NCI-H2107 treated with DMSO at 0.1 percent for 48 hours (cell line): ENCODE measurements around the gene NSD2.

Experiments
- DNase-seq: peaks from one replicate; lab custom pipeline; 2025; ENCODE audit not compliant: unreplicated experiment; lab: John Stamatoyannopoulos, UW

Gene NSD2

DNA sequence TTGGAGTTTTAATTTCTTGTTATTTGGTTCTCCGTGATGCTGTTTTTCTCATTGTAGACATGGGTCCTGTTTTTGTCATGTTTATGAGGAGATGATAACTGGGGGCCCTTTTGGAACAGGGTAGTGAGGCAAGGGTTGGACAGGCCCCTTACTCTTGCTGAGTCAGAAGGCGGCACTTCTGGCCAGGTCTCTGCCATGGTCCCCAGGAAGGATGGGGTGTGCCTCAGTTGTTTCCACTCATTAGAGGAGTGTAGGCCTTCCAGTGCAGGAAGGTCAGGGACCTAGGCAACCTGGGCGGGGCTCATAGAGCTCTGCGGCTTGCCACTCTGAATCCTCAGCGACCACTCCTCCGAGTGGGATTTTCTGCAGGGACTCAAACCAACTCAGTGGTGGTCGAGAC is 69.4 kb downstream of the NSD2 start:
- no peak for DNase-seq

DNA sequence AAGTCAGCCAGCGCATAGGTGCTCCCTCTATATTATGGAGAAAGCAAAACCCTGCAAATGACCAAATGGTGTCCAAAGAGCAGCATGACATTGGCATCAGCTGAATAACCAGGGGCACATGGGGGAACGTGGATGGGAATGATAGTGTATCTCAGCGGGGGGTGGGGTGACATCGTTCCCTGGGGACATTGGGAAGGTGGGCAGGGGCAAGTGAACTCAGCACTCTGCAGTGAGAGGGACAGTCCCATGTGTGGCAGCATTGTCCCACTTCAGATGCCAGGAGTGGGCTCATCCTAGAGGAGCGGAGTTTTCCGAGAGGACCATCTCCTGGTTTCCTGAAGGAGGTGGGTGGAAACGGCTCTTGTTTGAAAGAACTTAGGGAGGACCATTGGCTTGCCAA is 72.7 kb downstream of the NSD2 start:
- DNase-seq = no peak

DNA sequence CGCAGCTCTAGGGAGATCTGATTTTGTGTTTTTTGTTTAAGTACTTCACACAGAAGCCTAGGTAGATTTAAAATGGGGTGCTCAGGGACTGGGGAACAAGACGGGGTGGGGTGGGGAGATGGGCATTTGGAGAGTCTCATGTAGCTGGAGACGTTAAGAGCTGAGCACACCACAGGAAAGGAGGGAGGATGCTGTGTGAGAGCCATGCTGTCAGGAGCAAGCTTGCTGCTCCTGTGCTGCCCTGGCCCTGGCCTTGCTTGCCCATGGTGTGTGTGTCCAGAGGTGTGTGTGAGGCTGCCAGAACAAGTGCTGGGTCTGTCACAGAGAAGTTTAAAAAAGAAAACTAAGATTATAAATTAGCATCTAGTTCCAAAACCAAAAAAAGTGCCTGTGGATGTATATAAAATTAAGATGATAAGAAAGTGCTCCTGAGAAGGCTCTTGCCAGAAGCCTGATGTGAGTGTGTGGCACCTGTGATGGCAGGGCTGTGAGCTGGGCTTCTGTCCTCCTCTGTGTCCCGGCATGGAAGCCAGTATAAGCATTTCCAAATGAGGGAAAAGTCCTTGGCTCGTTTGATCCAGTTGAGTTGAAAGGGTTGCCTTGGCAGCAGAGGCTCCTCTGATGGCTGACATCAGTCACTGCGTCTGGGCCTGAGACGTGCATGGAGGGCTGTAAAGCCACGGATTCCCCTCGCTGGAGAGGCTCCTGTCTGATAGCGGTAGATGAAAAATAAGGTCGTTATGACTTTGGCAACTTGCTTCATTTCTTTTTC is 74.1 kb downstream of the NSD2 start:
- DNase-seq = no peak

DNA sequence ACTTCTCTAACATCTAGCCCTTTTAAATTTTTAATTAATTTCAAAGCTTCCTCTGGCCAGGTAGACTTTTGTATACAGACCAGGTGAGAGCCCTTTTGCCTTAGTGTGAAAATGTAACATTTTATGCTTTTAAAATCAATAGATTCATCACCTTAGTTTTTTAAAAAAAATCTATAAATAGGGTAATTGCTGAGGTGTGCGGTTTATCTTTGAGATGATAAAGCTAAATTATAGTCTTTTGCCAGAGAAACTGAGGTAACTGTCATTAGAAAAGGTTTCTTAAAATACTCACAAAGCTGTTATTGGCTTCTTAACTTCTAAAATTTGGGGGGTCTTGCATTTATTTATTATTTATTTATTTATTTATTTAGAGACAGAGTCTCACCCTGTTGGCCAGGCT is 74.7 kb downstream of the NSD2 start:
- DNase-seq = no peak

DNA sequence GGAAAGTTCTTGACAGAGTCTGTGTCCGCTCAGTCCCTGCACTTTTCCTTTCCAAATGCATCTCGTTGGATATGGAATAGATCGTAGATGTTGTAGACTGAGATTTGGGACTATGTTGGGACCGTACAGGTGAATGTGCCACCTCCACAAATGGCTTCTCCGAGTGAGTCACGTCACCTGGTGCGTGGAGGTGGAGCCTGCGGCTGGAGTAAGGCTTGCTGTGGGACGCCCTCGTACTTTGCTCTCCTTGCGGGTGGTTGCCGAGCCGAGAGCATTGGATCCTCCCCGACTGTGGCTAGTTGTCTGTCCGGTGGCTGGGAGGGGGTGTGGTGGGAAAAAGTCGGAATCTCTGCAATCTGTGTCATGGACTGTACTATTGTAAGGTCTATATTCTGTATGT is 77.0 kb downstream of the NSD2 start:
- no peak for DNase-seq

DNA sequence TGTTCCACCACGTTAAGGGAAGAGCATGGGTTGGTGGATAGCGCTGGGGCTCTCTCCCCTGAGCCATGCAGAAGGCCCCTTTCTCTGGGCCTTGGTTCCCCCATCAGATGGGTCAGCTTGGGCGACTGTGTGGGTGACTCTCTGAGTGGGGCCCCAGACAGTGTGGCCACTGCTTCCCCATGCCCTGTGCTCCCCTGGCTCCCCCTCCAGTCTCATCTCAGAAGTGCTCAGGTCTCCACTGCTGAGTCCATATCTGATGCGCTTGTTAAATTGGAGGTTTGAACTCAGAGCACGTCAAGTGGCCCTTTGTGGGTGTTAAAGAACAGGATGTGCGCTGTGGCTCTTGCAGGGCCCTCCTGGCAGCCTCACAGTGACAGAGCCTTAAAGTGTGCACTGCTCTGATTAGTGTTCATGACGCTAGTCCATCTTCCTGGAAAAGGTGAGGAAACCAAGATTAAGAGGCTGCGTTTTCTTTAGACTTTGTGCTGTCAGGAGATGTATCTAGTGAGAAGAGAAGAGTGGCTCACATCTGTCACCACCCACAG is 77.8 kb downstream of the NSD2 start:
- no peak for DNase-seq

DNA sequence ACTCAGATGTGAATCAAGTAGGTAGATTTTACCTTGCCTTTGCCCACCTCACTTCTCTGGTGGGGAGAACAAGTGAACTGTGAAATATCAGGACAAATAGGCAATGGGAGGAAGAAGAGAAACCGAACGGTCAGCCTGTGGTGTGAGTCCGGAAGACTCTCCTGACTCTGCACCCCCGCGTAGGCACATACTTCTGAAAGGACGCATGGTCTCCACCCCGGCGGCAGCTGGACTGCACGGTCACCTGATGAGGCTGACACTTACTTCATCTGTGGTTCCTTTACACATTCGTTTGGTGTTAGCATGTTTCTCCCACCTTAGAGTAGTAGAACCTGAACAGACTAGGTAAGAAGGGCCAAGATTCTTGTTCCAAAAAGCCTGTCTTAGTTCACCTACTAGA is 79.2 kb downstream of the NSD2 start:
- DNase-seq = no peak

DNA sequence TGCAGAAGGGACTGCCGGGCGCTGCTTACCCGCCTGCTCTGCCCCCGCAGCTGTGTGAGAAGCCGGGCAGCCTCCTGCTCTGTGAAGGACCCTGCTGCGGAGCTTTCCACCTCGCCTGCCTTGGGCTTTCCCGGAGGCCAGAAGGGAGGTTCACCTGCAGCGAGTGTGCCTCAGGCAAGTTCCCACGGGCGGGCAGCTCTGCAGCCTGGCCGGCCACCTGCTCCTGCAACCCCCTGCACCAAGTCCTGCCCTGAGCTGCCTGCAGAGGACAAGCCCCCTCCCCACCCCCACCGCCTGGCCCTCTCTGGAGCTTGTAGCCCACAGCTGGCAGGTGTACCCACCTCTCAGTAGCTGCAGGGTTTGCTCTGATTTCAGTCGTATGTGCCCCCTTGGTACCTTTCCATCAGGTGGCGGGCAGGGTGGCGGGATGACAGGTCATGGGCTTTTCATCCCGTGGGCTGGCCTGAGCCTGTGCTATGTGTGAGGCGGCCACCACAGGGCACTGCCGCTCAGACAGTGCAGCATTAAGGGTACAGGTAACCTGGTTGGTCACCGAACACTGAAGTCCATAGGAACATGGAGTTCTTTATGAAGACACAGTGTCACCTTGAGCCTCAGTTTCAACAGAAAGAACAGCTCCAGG is 81.0 kb downstream of the NSD2 start:
- no peak for DNase-seq

DNA sequence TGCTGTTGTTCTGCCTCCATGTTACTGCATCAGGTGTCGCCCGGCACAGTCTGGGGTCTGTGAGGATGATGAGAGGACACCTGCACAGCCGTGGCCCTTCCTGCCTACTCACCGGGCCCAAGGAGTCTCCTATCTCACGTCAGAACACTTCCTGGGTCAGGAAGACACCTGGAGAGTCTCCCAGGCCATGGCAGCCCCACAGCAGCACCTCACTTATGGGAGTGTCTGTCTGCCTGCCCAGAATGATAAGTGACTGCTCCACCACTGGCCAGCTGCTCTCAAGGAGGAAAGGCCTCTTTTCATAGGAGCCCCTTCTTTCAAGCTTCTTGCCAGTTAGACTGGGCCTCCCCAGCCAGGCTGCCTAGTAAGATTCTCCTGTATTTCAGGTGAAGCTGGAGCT is 81.5 kb downstream of the NSD2 start:
- DNase-seq = no peak

DNA sequence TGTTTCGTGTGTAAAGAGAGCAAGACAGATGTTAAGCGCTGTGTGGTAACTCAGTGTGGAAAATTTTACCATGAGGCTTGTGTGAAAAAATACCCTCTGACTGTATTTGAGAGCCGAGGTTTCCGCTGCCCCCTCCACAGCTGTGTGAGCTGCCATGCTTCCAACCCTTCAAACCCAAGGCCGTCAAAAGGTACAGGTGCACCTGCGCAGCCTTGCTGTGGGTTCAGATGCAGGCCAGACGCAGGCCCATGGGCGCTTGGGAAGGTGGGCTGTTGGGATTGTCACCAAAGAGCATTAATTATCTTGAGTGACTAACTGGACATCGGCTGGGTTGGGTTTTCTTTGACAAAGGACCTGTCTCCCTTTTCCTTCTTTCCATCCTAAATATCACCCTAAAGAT is 82.1 kb downstream of the NSD2 start:
- no peak for DNase-seq

DNA sequence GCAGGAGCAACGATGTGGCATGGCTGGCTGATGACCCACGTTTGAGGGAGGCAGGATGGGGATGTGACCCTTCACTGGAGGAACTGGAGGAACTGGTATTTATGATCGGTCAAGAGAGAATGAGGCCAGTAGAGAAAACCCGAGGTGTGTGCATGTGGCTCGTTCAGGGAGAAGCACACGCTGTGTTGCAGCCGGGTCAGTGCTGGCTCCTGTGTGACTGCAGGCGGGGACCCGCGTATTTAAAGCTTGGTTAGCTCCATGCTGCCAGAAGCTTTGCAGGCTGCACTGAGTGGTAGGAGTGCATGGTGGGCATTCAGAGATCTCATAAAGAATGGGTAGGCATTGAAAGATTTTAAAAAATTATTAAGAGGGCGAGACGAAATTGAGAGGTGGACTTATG is 85.4 kb downstream of the NSD2 start:
- no peak for DNase-seq

DNA sequence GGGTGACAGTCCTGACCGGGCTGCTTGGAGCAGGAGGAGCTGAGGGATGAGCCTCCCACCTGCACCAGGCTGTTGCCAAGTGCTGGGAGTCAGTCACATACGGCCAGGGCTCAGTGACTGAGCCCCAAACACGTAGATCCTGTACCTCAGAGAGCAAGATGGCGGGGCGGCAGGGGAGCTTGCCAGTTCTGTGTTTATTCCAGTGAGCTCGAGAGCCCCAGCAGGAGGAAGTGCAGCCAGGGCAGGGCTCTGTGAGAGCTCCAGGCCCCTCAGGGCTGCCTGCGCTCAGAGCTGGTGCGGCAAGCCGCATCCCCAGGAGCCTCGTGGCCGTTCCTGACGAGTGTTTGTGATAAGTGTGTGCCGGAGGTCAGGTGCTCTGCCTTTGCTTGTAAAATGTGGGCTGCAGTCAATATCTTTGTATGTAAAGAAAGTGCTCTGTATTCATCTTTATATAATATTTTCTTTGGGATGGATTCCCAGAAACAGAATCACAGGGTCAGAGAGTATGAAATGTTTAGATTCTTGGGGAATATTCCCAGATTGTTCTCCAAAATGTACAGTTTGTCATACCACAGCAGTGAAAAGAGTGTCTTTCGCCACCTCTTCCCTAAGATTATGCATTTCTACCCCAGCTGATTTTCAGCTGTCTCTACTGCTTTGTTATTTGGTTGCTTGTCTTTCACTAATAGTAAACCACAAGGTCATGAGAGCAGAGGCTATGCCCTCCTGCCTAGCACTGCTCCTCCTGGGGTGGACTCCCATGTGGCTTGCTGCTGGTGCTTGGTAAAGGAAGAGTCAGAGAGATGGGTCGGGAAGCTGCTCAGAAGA is 87.3 kb downstream of the NSD2 start:
- DNase-seq = no peak

DNA sequence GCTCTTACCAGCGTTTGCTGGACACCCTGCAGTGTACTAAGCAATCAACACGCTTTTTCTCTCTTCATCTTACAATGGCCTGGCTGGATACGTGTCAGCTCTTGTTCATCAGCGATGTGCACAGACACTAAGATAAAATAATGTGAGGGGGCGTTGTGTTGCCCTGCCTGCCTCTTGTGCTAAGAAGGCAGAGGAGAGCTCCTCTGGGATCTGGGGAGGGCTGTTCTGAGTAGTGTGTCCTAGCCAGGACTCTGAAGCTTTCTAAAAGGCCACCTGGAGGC is 87.9 kb downstream of the NSD2 start:
- DNase-seq = no peak

DNA sequence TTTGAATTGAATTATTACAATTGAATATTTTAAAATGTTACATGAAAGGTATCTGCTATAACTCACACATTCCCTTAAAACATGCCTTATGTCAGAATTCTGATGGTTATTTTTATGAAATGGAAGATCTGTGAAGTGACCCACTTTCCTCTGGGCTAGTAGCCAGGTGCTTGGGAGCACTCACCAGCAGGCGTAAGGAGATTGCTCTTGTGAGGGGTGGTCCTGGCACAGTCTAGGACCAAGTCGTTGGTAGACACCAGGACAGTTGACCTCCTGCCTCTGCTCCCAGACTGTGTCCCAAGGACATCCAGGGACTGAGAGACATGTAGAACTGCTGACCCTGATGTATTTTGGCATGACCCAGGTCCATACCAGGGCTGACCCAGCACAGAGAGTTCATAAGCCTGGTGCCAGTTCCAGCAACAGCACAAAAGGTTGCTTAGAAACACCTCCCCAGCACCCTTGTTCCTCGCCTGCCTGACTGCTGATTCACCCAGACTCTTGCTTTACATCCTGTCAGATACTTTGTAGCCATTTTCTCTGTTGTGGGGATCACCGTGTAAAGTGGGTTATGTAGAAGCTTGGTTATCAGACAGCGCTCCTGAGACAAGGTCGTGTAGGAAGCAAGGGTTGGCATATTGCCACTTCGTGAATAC is 89.1 kb downstream of the NSD2 start:
- no peak for DNase-seq

DNA sequence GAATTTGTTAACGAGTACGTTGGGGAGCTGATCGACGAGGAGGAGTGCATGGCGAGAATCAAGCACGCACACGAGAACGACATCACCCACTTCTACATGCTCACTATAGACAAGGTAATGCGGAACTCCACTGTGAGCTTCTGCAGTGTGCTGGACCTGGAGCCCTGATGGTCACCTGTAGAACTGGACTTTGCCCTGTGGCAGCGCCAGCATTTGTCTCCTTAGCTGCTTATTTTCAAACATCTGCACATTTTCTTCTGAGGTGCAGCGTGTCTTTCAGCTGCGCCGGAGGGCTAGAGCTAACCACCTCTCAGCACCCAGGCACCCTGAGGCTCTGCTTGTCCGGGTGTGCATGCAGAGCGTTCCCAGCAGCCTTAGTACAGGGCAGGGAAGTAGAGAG is 89.8 kb downstream of the NSD2 start:
- DNase-seq = no peak

DNA sequence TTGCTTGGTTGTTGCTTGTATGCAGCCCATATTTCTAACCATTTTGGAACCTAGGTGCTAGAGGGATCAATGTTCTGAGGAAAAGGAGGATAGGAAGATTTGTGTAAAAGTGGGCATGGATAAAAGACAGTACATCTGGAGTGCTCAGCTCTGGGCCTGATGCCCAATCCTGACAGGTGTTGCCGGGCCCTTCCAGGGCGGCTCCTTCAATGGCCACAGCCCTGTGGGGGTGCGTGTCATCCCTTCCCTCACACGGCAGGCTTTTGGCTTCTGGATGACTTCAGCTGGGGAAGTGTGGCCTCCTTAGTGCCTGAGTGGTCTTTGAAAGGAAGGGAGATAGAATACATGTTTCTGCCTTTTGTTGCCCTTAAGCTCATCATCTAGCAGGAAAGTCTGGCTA is 90.4 kb downstream of the NSD2 start:
- DNase-seq = no peak

DNA sequence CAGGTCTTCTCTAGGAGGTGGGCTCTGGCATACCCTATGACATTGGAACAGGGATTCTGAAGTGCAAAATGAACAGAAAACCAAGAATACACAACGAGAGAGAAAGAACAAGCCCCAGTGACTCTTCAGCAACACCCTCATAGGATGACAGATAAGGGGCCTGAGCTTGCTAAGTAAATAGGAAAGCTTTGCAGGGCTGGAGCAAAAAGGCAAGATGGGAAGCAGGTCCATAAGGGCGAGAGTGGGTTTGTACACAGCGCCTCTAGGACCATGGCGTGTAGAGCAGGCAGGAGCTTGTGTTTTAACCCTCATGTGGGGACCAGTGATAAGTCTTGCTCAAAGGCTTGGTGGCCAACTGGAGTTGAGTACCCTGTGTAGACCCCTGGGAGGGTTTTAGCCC is 91.8 kb downstream of the NSD2 start:
- DNase-seq = no peak

DNA sequence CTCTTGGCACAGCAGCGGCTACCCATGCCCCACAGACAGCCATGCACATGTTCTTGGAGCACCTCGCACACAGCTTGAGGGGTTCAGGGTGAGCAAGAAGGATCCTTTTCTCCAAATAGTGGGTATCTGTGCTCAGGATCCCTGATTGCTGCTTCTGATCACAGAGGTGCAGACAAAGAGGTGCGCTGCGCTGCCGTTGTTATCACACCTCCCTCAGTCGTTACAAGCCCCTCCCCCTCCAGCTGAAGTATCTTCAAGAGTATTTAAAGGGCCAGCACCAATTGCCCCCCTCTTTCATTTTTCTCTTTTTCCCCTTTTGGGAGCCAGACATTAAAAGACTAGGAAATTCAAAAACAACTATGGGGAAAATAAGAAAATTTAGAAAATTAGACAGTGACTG is 93.2 kb downstream of the NSD2 start:
- DNase-seq = no peak

DNA sequence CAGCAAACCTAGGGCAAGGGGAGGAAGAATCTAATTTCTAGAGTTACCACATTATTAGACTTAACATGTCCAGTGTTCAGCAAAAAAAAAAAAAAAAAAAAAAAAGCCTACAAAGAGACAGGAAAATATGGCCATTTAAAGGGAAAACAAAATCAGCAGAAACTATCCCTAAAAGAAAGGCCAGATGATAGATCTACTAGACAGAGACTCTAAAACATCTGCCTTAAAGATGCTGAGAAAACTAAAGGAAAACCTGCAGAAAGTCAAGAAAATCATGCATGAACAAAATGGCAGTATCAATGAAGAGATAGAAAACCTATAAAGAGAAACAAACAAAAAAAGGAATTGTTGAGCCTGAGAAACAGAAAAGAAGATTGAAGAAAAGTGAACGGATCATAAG is 93.8 kb downstream of the NSD2 start:
- DNase-seq = no peak

DNA sequence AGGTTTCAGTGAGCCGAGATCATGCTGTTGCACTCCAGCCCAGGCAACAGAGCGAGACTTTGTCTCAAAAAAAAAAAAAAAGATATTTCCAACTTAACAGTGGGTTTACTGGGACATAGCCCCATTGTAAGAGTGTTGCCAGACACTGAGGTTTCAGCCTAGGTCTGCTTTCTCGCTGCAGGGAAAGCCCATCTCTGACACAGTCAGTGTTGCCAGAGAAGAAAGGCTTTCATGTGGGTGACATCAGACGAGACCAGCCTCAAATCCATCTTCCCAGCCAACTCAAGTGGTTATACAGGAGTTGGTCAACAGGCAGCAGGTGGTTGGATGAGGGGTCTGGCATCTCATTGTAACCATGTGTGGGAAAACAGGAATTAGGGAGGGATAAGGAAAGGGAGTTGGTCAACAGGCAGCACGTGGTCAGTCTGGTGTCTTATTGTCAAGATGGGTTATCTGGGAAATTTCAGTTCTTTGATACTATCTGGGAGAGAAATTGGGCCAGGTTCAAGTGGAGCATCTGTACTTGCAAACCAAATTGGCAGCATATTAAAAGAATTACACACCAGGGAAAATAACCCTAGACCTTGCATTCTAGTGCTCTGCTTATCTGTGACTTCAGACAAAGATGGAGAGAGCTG is 96.4 kb downstream of the NSD2 start:
- DNase-seq = no peak

DNA sequence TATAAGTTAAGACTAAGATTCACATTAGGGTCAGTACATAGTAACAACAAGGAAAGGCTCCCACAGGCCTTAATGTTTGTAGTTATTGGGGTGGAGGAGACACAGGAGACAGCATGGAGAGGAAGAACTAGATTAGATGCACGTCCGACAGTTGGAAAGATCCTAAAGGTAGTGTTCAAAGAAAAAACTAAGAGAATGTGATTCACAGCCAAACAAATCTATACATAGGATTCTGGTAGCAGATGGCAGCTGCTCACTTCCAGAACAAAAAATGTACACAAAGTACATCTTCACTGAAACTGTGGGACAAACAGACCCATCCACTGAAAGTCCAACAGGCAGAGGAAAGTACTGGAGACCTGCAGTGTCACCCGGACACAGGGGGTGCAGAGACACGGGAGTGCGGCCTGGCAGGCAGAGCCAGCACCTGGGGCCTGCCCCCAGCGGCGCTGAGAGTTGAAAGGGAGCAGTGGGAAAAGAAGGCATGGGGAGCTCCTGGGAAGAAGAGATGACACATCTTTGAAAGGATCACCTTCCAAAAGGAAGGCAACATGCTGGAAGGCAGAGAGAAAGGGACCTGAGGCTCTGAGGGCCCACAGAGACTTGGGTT is 97.6 kb downstream of the NSD2 start:
- DNase-seq = no peak
